Activated naive CD8-positive, alpha-beta T cell (primary cell): ENCODE results near the gene TBC1D14.

Experiments
- H3K27ac Mint-ChIP-seq: one replicate; pipeline ENCODE4 v1.8.0; 2021; ENCODE audit warnings: mixed read lengths
- H3K27me3 Mint-ChIP-seq: one replicate; pipeline ENCODE4 v1.8.0; 2021; ENCODE audit warnings: mixed read lengths
- H3K36me3 Mint-ChIP-seq: one replicate; pipeline ENCODE4 v1.8.0; 2021; ENCODE audit warnings: mixed read lengths
- H3K4me1 Mint-ChIP-seq: one replicate; pipeline ENCODE4 v1.8.0; 2021; ENCODE audit warnings: low read depth, mixed read lengths
- H3K4me3 Mint-ChIP-seq: one replicate; pipeline ENCODE4 v1.8.0; 2021; ENCODE audit warnings: mild to moderate bottlenecking, mixed read lengths
- H3K9me3 Mint-ChIP-seq: one replicate; pipeline ENCODE4 v1.8.0; 2021; ENCODE audit warnings: low read depth, mixed read lengths

Gene TBC1D14

DNA sequence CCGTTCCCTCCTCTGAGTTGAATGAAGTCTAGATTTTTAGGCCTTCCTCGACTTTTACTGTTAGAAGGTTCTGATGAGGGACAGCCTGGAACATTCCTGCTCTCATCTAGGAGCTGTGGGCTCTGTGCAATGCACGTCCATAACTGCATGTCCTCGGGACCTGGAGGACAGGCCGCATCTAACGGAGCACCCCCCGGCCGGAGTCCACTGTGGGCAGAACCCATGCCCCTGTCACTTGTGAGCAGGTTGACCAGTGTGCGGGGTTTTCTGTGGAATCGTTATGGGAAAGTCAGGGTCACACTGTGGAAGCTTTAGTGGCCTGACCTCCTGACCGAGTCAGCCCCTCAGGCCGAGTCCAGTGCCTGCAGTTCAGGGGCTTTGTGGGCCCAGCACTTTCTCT is 114.3 kb downstream of the TBC1D14 start:
- Mint-ChIP-seq H3K9me3 (no peaks in the 10 kb centered on the region), H3K27me3 (no peaks in the 10 kb centered on the region), H3K4me3 (no peak overlapping the region), H3K27ac (peak overlapping the region; percentile 22), H3K36me3 (peaks cover 8% of the 10 kb centered on the region), H3K4me1 (peaks cover 3% of the 10 kb centered on the region)

DNA sequence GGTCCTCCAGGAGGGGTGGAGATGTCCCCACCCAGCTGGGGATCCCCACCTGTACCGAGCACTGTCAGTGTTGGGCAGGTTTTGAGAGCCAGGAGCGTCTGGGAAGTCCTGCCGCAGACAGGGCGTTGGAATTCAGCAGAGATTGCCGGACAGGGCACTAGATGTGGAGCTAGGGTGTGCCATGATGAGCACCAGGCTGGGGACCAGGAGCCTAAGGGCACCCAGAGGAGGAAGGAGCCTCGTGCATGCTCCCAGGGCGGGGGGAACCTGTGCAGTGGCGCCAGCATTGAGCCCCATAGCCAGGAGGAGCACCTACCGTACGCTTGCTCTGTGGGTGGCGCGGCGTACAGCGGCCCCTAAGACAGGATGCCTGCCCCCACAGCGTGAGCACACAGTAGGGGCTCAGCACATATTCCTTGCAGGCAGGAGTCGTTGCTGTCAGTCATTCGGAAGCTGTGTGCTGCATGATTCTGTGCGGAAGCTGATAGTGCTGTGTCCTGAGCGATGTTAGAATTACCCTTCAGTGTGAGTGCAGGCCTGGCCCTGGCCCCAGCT is 114.8 kb downstream of the TBC1D14 start:
- peaks cover 3% of the 10 kb centered on the region for H3K4me1 Mint-ChIP-seq
- H3K9me3 Mint-ChIP-seq, result no peaks in the 10 kb centered on the region
- H3K4me3 Mint-ChIP-seq, result no peak overlapping the region
- H3K27ac Mint-ChIP-seq, result no peak overlapping the region
- peaks cover 8% of the 10 kb centered on the region for H3K36me3 Mint-ChIP-seq
- H3K27me3 Mint-ChIP-seq, result no peaks in the 10 kb centered on the region

DNA sequence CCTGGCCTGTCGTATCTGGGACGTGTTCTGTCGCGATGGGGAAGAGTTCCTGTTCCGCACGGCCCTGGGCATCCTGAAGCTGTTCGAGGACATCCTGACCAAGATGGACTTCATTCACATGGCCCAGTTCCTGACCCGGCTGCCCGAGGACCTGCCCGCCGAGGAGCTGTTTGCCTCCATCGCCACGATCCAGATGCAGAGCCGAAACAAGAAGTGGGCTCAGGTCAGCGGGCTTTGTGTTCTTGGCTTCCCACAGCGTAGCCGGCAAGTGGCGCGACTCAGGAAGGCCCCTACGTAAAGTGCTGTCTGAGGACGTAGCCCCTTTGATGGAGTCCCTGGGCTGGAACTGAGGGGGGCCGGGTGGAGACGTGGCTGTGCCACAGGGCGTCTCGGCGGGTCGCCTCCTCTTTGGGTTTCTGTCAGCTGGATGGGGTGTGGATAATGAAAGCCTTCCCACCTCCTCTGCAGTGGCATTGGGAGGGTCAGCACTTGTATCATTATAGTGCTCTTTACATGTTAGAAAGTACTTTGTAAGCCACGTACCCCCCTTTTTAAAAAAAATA is 115.5 kb downstream of the TBC1D14 start:
- H3K36me3 Mint-ChIP-seq, result peaks cover 8% of the 10 kb centered on the region
- H3K4me1 Mint-ChIP-seq, result peaks cover 3% of the 10 kb centered on the region
- H3K4me3 Mint-ChIP-seq, result no peak overlapping the region
- no peaks in the 10 kb centered on the region for H3K9me3 Mint-ChIP-seq
- H3K27me3 Mint-ChIP-seq, result no peaks in the 10 kb centered on the region
- H3K27ac Mint-ChIP-seq, result no peak overlapping the region

DNA sequence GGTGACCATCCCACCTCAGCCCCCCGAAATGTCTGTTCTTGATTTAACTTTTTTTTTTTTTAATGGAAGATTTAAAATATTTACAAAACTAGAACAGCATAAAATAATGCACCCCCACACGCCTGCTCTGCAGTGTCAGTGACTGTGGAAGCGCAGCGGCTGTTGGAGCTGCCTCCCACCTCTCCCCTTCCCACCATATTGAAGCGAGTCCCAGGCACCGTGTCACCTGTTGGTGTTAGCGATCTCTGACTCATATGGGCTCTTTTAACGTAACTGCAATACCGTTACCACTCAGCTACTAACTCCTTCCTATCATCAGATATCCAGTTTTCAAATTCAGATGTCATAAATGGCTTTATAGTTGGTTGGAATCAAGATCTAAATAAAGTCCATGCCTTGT is 116.5 kb downstream of the TBC1D14 start:
- Mint-ChIP-seq H3K4me1 (peaks cover 3% of the 10 kb centered on the region), H3K27ac (no peak overlapping the region), H3K36me3 (peaks cover 12% of the 10 kb centered on the region), H3K4me3 (no peak overlapping the region), H3K9me3 (no peaks in the 10 kb centered on the region), H3K27me3 (no peaks in the 10 kb centered on the region)

DNA sequence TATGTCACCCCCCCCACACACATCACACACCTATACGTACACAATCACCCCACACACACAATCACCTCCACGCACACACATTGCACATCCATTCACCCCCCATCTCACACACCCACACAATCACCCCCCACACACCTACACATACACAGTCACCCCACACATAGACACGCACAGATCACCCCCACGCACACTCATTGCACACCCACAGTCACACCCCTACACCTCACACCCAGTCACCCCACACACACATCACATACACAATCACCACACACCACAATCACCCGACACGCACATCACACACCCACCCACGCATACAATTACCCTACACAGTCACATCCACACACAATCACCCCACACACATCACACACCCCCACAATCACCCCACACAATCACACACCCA is 117.7 kb downstream of the TBC1D14 start:
- Mint-ChIP-seq H3K9me3 (no peaks in the 10 kb centered on the region), H3K36me3 (peaks cover 12% of the 10 kb centered on the region)

DNA sequence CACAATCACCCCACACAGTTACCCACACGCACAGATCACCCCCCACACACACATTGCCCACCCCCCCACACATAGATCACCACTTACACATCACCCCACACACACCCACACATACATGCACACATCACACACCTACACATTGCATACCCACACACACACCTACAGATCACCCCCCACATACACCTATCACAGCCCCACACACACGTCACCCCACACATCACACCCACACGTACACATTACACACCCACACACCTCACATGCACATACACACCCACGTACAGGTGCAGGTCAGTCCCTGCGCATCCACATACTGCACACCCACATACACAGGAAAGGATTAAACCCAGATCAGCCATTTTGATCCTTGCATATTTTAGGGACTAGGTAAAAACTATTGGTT is 118.3 kb downstream of the TBC1D14 start:
- no peaks in the 10 kb centered on the region for H3K9me3 Mint-ChIP-seq
- H3K4me1 Mint-ChIP-seq, result peaks cover 3% of the 10 kb centered on the region
- H3K4me3 Mint-ChIP-seq, result no peak overlapping the region
- no peaks in the 10 kb centered on the region for H3K27me3 Mint-ChIP-seq
- H3K27ac Mint-ChIP-seq, result peak overlapping the region; percentile 70
- peaks cover 12% of the 10 kb centered on the region for H3K36me3 Mint-ChIP-seq

More for the DNA sequence above, 117.7 kb downstream of the TBC1D14 start:
- no peak overlapping the region for H3K27ac Mint-ChIP-seq
- H3K27me3 Mint-ChIP-seq, result no peaks in the 10 kb centered on the region
- H3K4me3 Mint-ChIP-seq, result no peak overlapping the region
- peaks cover 3% of the 10 kb centered on the region for H3K4me1 Mint-ChIP-seq

DNA sequence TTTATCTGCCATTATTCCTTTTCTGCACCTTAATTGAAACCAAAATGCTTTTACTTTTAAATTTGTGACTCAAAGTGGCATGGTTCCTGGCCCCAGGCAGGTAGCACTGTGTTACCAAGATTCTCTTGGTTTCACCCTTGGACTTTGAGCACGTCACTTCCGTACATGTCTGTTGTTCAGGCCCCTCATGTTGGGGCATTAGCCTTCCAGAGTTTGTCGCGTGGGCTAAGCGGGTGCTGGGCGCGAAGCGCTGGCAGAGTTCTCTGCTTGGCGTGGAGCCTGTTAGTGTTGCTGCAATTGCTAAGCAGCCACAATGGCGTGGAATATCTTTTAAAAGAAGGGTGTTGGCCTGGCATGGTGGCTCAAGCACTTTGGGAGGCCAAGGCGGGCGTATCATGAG is 119.6 kb downstream of the TBC1D14 start:
- Mint-ChIP-seq H3K27me3 (no peaks in the 10 kb centered on the region), H3K9me3 (no peaks in the 10 kb centered on the region), H3K27ac (no peak overlapping the region), H3K36me3 (peaks cover 12% of the 10 kb centered on the region), H3K4me3 (no peak overlapping the region), H3K4me1 (peaks cover 3% of the 10 kb centered on the region)

DNA sequence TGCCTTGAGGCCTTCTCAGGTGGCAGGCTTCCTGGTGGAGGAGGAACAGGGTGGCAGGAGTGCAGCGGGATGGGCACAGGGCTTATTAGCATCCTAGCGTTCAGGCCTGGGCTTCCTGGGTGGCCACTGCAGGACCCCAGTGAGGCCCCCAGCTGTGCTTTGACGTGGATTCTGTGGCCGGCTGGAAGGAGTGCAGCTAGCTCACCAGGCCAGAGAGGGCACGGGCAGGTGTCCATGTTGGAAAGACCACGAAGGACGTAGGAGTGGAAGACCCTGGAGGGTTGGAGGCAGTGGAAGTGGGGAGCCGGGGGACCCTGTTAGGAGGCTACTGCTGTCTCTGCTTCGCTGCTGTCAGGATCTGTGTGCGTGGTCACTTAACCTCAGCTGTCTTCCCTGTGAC is 120.3 kb downstream of the TBC1D14 start:
- peaks cover 3% of the 10 kb centered on the region for H3K4me1 Mint-ChIP-seq
- H3K36me3 Mint-ChIP-seq, result peaks cover 12% of the 10 kb centered on the region
- H3K27ac Mint-ChIP-seq, result no peak overlapping the region
- no peaks in the 10 kb centered on the region for H3K27me3 Mint-ChIP-seq
- no peaks in the 10 kb centered on the region for H3K9me3 Mint-ChIP-seq
- no peak overlapping the region for H3K4me3 Mint-ChIP-seq

DNA sequence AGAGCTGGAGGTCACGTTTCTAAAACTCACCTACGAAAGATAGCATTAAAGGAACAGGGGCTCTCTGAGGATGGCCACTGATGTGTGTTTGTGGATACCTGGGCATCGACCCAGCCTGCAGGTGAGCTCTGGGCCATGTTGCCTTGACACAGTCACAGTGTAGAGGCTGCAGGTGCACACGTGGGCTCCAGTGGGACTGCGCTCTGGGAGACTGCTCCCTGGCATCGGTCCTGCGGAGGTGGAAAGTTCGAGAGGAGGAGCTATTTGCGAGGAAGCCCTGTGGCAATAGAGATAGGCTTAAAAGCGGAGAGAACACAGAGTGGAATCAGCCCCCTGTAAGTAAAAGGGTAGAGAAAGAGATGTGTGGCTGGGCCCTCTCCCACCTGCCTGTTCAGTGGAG is 121.2 kb downstream of the TBC1D14 start:
- no peaks in the 10 kb centered on the region for H3K9me3 Mint-ChIP-seq
- no peaks in the 10 kb centered on the region for H3K27me3 Mint-ChIP-seq
- H3K4me1 Mint-ChIP-seq, result peaks cover 3% of the 10 kb centered on the region
- no peak overlapping the region for H3K4me3 Mint-ChIP-seq
- H3K36me3 Mint-ChIP-seq, result peaks cover 12% of the 10 kb centered on the region
- H3K27ac Mint-ChIP-seq, result no peak overlapping the region

DNA sequence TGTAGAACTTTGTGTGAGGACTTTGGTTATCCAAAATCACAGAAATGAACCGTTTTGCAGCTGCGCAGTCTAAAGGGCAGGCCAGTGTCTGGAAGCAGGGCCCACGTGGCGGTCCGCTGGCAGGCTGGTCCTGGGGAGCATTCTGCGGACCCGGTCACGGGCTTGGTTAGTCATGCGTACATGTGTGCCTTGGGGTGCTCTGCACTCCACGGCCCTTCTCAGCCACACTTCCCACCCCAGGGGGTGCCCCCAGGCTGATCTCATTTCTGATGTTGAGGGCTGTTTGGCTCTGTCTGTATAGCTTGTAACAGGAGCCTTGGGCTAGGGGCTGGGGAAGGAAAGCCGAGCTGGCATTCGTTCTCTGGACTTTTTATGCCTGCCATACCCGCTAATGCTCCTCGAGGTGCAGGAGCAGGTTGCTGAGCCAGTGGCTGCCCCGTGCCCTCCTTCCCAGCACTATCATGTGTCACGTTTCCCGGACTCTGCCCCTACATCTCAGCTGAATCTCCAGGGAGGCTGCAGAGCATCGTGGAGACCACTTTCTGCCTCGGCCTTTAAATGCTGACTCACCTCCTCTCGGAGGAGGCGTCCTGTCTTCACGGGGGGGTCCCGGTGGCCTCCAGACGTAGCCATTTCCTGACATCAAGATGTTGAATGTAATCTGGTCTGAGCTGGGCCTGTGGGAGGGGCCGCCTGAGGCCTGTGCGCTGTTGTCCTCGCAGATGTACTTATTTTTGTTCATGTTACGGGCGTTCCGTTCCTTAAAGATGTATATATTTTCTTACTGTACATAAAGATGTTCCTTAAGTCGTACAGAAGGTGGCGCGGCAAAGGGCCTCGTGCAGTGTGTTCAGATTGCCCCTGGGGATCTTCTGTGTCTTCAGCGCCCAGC is 122.2 kb downstream of the TBC1D14 start:
- Mint-ChIP-seq H3K27me3 (no peaks in the 10 kb centered on the region), H3K4me3 (no peak overlapping the region), H3K9me3 (no peaks in the 10 kb centered on the region), H3K4me1 (peaks cover 3% of the 10 kb centered on the region), H3K36me3 (peaks cover 9% of the 10 kb centered on the region), H3K27ac (no peak overlapping the region)

DNA sequence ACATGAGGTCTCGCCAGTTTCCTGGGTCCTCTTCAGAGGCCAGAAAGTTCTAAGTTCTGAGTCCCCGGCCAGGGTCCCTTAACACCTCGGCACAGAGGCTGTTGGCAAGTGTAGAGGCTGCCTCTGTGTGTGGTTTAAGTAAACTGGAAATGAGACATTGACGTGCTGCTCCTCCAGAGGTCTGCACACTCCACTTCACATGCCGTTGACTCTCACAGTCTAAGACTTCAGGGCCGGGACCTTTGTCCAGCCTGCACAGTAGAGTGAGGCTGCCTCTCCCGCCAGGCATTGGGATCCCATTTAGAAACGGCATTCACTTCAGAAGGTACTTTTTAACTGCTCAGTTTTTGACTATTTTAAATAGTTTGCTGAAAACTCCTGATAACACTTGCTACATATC is 123.0 kb downstream of the TBC1D14 start:
- Mint-ChIP-seq H3K9me3 (no peaks in the 10 kb centered on the region), H3K27ac (no peak overlapping the region), H3K4me3 (no peak overlapping the region), H3K27me3 (no peaks in the 10 kb centered on the region), H3K36me3 (peaks cover 9% of the 10 kb centered on the region), H3K4me1 (peaks cover 3% of the 10 kb centered on the region)

DNA sequence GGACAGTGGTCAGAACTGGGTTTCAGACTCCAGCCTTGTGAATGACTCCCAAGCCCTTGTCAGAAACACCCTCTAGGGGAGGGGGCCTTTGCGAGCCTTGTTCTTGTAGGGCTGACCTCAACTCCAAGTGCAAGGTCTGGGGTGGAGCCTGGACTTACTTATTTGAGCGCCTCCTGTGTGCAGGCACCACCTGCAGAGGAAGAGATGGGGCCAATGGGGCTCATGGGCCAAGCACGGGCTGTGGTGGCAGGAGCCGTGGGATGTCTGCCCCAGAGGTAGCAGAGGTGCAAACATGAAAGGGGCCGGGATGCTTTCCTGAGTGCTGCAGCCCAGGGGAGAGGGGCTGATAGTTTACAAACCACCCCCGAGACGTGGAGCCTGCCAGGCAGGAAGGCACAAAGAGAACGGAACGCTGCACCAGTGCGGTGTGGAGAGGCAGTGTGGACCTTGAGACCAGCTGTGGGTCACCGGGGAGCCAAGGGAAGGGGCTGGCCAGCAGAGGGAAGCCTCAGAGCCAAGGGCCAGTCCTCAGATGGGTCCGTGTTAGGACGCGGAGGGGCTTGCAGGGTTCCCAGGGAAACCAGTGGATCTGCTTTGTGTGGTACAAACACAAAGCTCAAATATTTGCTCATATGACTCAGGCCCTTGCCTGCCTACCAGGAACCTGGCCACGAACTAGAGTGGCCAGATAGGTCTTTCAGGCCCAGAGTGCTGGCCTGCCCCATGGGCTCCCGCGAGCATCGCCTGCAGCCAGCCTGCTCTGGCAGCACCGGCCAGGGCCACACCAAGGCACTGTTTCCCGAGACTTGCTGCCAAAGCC is 124.8 kb downstream of the TBC1D14 start:
- Mint-ChIP-seq H3K27me3 (no peaks in the 10 kb centered on the region), H3K36me3 (peaks cover 3% of the 10 kb centered on the region), H3K4me3 (no peak overlapping the region), H3K27ac (no peak overlapping the region), H3K4me1 (no peaks in the 10 kb centered on the region), H3K9me3 (no peaks in the 10 kb centered on the region)

DNA sequence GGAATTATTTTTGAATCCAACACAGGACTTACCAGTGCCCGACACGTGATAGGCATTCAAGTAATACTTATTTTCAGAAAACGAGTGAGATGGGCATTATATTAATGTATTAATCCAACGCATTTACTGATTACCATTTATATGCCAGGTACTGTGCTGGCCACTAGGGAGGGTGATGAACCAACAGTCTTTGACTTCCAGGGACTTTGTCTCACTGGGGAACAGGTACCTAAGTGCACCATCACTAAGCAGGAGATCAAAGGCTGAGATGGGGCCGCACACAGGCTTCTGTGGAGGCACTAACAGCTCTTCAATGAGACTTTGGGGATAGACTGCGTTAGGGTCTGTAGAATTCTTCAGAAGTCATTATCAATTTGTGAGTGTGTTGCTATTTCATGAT is 127.8 kb downstream of the TBC1D14 start:
- H3K9me3 Mint-ChIP-seq, result no peaks in the 10 kb centered on the region
- no peak overlapping the region for H3K4me3 Mint-ChIP-seq
- peaks cover 3% of the 10 kb centered on the region for H3K4me1 Mint-ChIP-seq
- no peaks in the 10 kb centered on the region for H3K27me3 Mint-ChIP-seq
- H3K36me3 Mint-ChIP-seq, result no peaks in the 10 kb centered on the region
- H3K27ac Mint-ChIP-seq, result no peak overlapping the region

DNA sequence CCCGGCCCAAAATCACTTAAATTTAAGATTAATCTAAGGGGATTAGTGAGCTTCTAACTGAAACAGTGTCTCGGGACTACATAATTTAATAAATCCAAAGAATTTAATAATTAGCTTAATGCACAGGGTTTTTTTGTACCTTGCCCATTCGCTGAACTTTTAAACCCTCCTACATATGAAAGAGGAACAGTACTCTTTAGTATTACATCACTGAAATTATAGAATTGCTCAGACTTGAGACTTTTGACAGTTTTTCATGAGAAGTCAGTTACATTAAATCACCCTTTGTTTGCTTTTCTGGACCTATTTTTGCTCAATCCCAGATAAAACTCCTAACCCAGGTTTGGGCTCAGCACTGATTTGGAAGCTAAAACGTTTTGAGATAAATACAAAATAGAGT is 131.1 kb downstream of the TBC1D14 start:
- peaks cover 18% of the 10 kb centered on the region for H3K4me1 Mint-ChIP-seq
- peaks cover 2% of the 10 kb centered on the region for H3K36me3 Mint-ChIP-seq
- no peaks in the 10 kb centered on the region for H3K9me3 Mint-ChIP-seq
- peak overlapping the region; percentile 44 for H3K4me3 Mint-ChIP-seq
- H3K27ac Mint-ChIP-seq, result no peak overlapping the region
- H3K27me3 Mint-ChIP-seq, result no peaks in the 10 kb centered on the region

DNA sequence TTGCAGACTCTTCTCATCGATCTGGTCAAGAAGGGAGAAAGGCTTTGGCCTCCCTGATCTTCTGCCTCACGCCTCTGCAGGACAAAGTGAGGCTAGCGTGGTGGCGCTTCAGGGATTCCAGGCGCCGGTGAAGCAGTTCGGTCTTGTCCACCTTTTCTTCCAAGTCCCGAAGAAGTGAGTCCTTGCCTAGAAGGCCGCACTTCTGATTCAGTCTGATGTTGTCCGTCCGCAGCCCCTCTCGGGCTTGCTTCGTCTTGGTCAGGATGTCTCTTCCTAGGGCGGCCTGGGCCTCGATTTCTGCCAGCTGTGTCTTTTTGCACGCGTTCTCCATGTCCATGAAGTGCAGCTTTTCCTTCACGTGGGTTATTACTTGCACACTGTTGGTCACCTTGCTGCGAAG is 131.6 kb downstream of the TBC1D14 start:
- H3K4me1 Mint-ChIP-seq, result peaks cover 23% of the 10 kb centered on the region
- H3K27ac Mint-ChIP-seq, result no peak overlapping the region
- H3K27me3 Mint-ChIP-seq, result no peaks in the 10 kb centered on the region
- no peak overlapping the region for H3K4me3 Mint-ChIP-seq
- no peaks in the 10 kb centered on the region for H3K9me3 Mint-ChIP-seq
- peaks cover 2% of the 10 kb centered on the region for H3K36me3 Mint-ChIP-seq
